ENCODE measurements around the gene ERF.

Gene ERF

GRCh38 chr19:42291435-42291810 lies 36.5 kb upstream of the ERF start:
- H3K27ac Mint-ChIP-seq, result no peak overlapping the region
- peaks cover 42% of the 10 kb centered on the region for H3K36me3 Mint-ChIP-seq
- no peaks in the 10 kb centered on the region for H3K9me3 Mint-ChIP-seq
- H3K4me1 Mint-ChIP-seq, result peaks cover 17% of the 10 kb centered on the region
- CTCF ChIA-PET, result no interaction called here
- H3K27me3 Mint-ChIP-seq, result no peaks in the 10 kb centered on the region
- no peak overlapping the region for H3K4me3 Mint-ChIP-seq
- no peak for DNase-seq

GRCh38 chr19:42290523-42291434 lies 35.9 kb upstream of the ERF start:
- Mint-ChIP-seq H3K27me3 (no peaks in the 10 kb centered on the region), H3K9me3 (no peaks in the 10 kb centered on the region), H3K27ac (no peak overlapping the region), H3K4me3 (no peak overlapping the region), H3K36me3 (peaks cover 45% of the 10 kb centered on the region), H3K4me1 (peaks cover 22% of the 10 kb centered on the region)
- peak; percentile 69 for DNase-seq
- CTCF ChIA-PET, result no interaction called here

- Mint-ChIP-seq H3K27me3 (no peaks in the 10 kb centered on the region), H3K9me3 (no peaks in the 10 kb centered on the region), H3K4me3 (no peak overlapping the region), H3K4me1 (peaks cover 27% of the 10 kb centered on the region), H3K27ac (no peak overlapping the region), H3K36me3 (peaks cover 45% of the 10 kb centered on the region)
- CTCF ChIA-PET, result interaction anchor here (1.8 kb wide), 1 partner anchor 8 kb away, joined by 7 read pairs; no protein-coding TSS in a partner anchor
- no peak for DNase-seq
Measured at GRCh38 chr19:42290136-42290522, 35.2 kb upstream of the ERF start.

- CTCF ChIA-PET, result interaction anchor here (1.8 kb wide), 1 partner anchor 9 kb away, joined by 7 read pairs; no protein-coding TSS in a partner anchor
- no peak for DNase-seq
- Mint-ChIP-seq H3K4me1 (peaks cover 33% of the 10 kb centered on the region), H3K27me3 (no peaks in the 10 kb centered on the region), H3K36me3 (peaks cover 44% of the 10 kb centered on the region), H3K9me3 (no peaks in the 10 kb centered on the region), H3K4me3 (no peak overlapping the region), H3K27ac (no peak overlapping the region)
Measured at GRCh38 chr19:42289556-42290041, 34.7 kb upstream of the ERF start.

- peaks cover 39% of the 10 kb centered on the region for H3K36me3 Mint-ChIP-seq
- peaks cover 33% of the 10 kb centered on the region for H3K4me1 Mint-ChIP-seq
- CTCF ChIA-PET, result interaction anchor here (1.8 kb wide), 1 partner anchor 9 kb away, joined by 7 read pairs; no protein-coding TSS in a partner anchor
- H3K27me3 Mint-ChIP-seq, result no peaks in the 10 kb centered on the region
- no peak for DNase-seq
- no peak overlapping the region for H3K27ac Mint-ChIP-seq
- no peaks in the 10 kb centered on the region for H3K9me3 Mint-ChIP-seq
- no peak overlapping the region for H3K4me3 Mint-ChIP-seq
Measured at GRCh38 chr19:42288881-42289555, 34.1 kb upstream of the ERF start.

- H3K36me3 Mint-ChIP-seq, result peaks cover 35% of the 10 kb centered on the region
- no peak overlapping the region for H3K4me3 Mint-ChIP-seq
- no peak for DNase-seq
- H3K4me1 Mint-ChIP-seq, result peaks cover 33% of the 10 kb centered on the region
- CTCF ChIA-PET, result interaction anchor here (1.8 kb wide), 1 partner anchor 10 kb away, joined by 7 read pairs; no protein-coding TSS in a partner anchor
- no peaks in the 10 kb centered on the region for H3K27me3 Mint-ChIP-seq
- no peaks in the 10 kb centered on the region for H3K9me3 Mint-ChIP-seq
- H3K27ac Mint-ChIP-seq, result no peak overlapping the region
Measured at GRCh38 chr19:42288387-42288786, 33.5 kb upstream of the ERF start.

GRCh38 chr19:42287827-42288107 lies 32.8 kb upstream of the ERF start:
- Mint-ChIP-seq H3K36me3 (peaks cover 32% of the 10 kb centered on the region), H3K27ac (no peak overlapping the region), H3K4me1 (peaks cover 31% of the 10 kb centered on the region), H3K9me3 (no peaks in the 10 kb centered on the region), H3K27me3 (no peaks in the 10 kb centered on the region), H3K4me3 (no peak overlapping the region)
- CTCF ChIA-PET, result no interaction called here
- DNase-seq, result no peak

- Mint-ChIP-seq H3K9me3 (no peaks in the 10 kb centered on the region), H3K36me3 (peaks cover 29% of the 10 kb centered on the region), H3K4me1 (peaks cover 31% of the 10 kb centered on the region), H3K27me3 (no peaks in the 10 kb centered on the region), H3K27ac (no peak overlapping the region), H3K4me3 (no peak overlapping the region)
- DNase-seq, result no peak
- CTCF ChIA-PET, result no interaction called here
Measured at GRCh38 chr19:42287017-42287826, 32.3 kb upstream of the ERF start.

- Mint-ChIP-seq H3K9me3 (no peaks in the 10 kb centered on the region), H3K36me3 (peaks cover 23% of the 10 kb centered on the region), H3K27ac (peak overlapping the region; percentile 72), H3K4me3 (peak overlapping the region; percentile 46), H3K27me3 (no peaks in the 10 kb centered on the region), H3K4me1 (peaks cover 25% of the 10 kb centered on the region)
- CTCF ChIA-PET, result interaction anchor here (1.5 kb wide), 1 partner anchor 70 kb away, joined by 3 read pairs; no protein-coding TSS in a partner anchor
- no peak for DNase-seq
Measured at GRCh38 chr19:42286349-42287016, 31.6 kb upstream of the ERF start.

- CTCF ChIA-PET, result interaction anchor here (1.4 to 1.7 kb wide), 3 partner anchors 11 to 69 kb away, joined by 3 to 5 read pairs (median 4); no protein-coding TSS in a partner anchor
- no peaks in the 10 kb centered on the region for H3K27me3 Mint-ChIP-seq
- peaks cover 20% of the 10 kb centered on the region for H3K4me1 Mint-ChIP-seq
- no peaks in the 10 kb centered on the region for H3K9me3 Mint-ChIP-seq
- peaks cover 19% of the 10 kb centered on the region for H3K36me3 Mint-ChIP-seq
- no peak overlapping the region for H3K4me3 Mint-ChIP-seq
- no peak for DNase-seq
- H3K27ac Mint-ChIP-seq, result peak overlapping the region; percentile 72
Measured at GRCh38 chr19:42285988-42286348, 31.0 kb upstream of the ERF start.

GRCh38 chr19:42285541-42285941 lies 30.6 kb upstream of the ERF start:
- Mint-ChIP-seq H3K9me3 (no peaks in the 10 kb centered on the region), H3K4me1 (peaks cover 20% of the 10 kb centered on the region), H3K4me3 (peak overlapping the region; percentile 86), H3K27me3 (no peaks in the 10 kb centered on the region), H3K27ac (peak overlapping the region; percentile 72), H3K36me3 (peaks cover 19% of the 10 kb centered on the region)
- CTCF ChIA-PET, result interaction anchor here (1.4 to 1.7 kb wide), 3 partner anchors 11 to 69 kb away, joined by 3 to 5 read pairs (median 4); no protein-coding TSS in a partner anchor
- DNase-seq, result no peak

- CTCF ChIA-PET, result interaction anchor here (1.4 to 1.7 kb wide), 3 partner anchors 12 to 68 kb away, joined by 3 to 5 read pairs (median 4); no protein-coding TSS in a partner anchor
- peak overlapping the region; percentile 90 for H3K27ac Mint-ChIP-seq
- peaks cover 17% of the 10 kb centered on the region for H3K36me3 Mint-ChIP-seq
- H3K4me3 Mint-ChIP-seq, result peak overlapping the region; percentile 86
- H3K4me1 Mint-ChIP-seq, result peaks cover 20% of the 10 kb centered on the region
- no peaks in the 10 kb centered on the region for H3K9me3 Mint-ChIP-seq
- no peaks in the 10 kb centered on the region for H3K27me3 Mint-ChIP-seq
- DNase-seq, result peak; percentile 49
Measured at GRCh38 chr19:42284591-42285341, 29.8 kb upstream of the ERF start.

GRCh38 chr19:42284066-42284501 lies 29.2 kb upstream of the ERF start:
- DNase-seq, result peak; percentile 83
- Mint-ChIP-seq H3K27me3 (no peaks in the 10 kb centered on the region), H3K4me1 (peaks cover 27% of the 10 kb centered on the region), H3K4me3 (no peak overlapping the region), H3K27ac (no peak overlapping the region), H3K36me3 (peaks cover 19% of the 10 kb centered on the region), H3K9me3 (no peaks in the 10 kb centered on the region)
- CTCF ChIA-PET, result interaction anchor here (1.7 kb wide), 1 partner anchor 40 kb away, joined by 4 read pairs; no protein-coding TSS in a partner anchor
